ENCODE data around the gene TMA7B. TPM values are rescaled to one million over a fixed set of nuclear protein-coding genes. Genes with fewer than 3 reads are reported as not detected.
"Not testable (repeated sequence)": the region's sequence is repeated elsewhere in the genome, so short reads cannot be mapped to it uniquely, and the experiment has no call there.

TMA7B gene
- total RNA-seq, 1 experiment from 2014 or later = 0.08 TPM

DNA sequence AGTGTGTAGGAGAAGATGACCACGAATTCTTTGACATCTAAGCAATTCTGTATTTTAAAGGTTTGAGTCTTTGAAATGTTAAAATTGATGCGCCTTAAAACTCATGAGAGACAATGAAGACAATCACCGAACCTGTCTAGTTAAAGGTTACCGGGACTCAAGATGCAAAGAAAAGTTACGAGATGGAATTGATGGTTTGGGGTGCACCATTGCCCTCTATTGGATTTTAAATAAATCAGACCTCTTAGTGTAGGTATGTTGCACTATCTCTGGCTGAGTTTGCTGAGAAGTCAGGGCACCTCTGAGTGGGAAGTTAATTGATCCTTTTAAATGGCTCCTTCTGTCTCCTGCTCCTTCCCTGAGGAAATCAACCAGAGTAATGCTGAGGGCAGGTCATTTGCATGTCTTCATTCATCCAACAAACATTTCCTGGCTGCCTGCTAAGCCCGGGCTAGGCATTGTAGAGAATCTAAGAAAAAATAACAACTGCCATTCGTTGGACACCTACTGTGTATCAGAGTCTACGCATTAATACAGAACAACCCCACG, 19.4 kb upstream of the TMA7B start:
- Histone ChIP-seq H3K27ac (no peak overlapping the region), H3K4me1 (no peaks in the 10 kb centered on the region), H3K36me3 (no peaks in the 10 kb centered on the region), H3K27me3 (peaks cover 9% of the 10 kb centered on the region; the same call in 1 of the 2 replicates), H3K9me3 (replicated peaks) (no peaks in the 10 kb centered on the region), H3K4me3 (no peak overlapping the region)
- no peak for DNase-seq

DNA sequence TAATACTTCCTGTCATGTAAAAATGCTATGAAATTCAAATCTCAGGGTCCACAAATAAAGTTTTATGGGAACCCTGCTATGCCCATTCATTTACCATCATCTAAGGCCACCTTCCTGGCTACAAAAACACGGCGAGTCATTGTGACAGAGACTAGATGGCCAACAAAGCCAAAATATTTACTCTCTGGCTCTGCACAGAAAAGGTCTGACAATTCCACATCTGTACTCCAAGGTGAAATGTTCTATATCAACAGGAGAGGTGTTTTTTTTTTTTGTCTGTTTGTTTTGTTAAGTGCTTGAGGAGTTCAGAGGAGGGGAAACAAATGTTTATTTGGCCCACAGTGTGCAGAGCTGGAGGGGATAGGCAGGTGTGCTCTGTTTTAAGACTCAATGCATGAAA, 18.6 kb upstream of the TMA7B start:
- H3K27me3 ChIP-seq = peaks cover 4% of the 10 kb centered on the region; the same call in 1 of the 2 replicates
- H3K9me3 ChIP-seq (replicated peaks) = no peaks in the 10 kb centered on the region
- H3K36me3 ChIP-seq = no peaks in the 10 kb centered on the region
- no peak overlapping the region for H3K27ac ChIP-seq
- H3K4me3 ChIP-seq = no peak overlapping the region
- no peaks in the 10 kb centered on the region for H3K4me1 ChIP-seq
- no peak for DNase-seq

DNA sequence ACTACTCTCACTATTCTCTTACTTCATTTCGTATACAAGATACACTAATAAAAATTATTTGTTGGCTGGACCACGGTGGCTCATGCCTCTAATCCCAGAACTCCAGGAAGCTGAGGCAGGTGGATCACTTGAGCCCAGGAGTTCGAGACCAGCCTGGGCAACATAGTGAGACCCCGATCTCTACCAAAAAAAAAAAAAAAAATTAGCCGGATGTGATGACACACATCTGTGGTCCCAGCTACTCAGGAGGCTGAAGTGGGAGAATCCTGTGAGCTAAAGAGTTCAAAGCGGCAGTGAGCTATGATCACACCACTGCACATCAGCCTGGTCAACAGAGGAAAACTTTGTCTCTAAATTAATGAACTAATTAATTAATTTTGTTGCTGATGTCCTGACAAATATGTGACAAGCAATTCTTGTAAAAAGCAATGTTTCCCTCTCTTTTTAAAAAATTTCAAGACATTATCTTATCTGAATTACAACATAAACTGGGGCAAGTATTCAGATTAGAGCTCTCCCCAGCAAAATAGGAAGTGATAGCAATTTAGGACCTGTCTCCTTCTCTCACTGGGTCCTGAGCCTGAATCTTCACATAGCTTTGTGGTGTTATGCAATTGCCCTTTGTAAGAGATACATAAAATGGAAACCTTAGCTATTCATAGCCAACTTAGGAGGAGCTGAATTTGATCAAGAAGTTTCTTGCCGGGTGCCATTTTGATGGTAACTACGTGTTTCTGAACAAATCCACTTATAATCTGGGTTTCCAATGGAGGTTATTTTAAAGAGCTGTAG, 17.6 kb upstream of the TMA7B start:
- no peak for DNase-seq
- H3K4me3 ChIP-seq = no peak overlapping the region
- H3K9me3 ChIP-seq (replicated peaks) = no peaks in the 10 kb centered on the region
- H3K4me1 ChIP-seq = no peaks in the 10 kb centered on the region
- no peak overlapping the region for H3K27ac ChIP-seq
- no peaks in the 10 kb centered on the region for H3K27me3 ChIP-seq
- no peaks in the 10 kb centered on the region for H3K36me3 ChIP-seq

DNA sequence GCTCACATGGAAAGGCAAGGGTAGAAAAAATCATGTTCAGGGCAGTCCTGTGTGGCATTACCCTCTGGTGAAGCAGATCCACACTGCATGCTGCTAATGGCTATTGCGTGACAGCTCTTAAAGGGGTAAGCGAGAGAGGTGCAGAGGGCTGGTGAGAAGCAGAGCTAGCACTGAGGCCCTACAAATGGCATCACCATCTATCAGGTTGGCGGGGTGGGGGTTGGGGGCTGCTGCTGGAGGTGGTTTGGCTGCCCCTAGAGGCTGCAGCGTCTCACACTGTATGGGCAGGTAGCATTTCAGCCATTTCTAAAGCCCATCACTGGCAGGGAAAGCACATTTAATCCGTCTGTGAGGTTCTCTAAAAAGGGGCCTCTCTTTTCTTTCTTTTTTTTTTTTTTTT, 16.9 kb upstream of the TMA7B start:
- H3K27me3 ChIP-seq = no peaks in the 10 kb centered on the region
- no peak overlapping the region for H3K27ac ChIP-seq
- no peaks in the 10 kb centered on the region for H3K4me1 ChIP-seq
- DNase-seq = no peak
- no peaks in the 10 kb centered on the region for H3K9me3 ChIP-seq (replicated peaks)
- H3K36me3 ChIP-seq = no peaks in the 10 kb centered on the region
- H3K4me3 ChIP-seq = no peak overlapping the region

DNA sequence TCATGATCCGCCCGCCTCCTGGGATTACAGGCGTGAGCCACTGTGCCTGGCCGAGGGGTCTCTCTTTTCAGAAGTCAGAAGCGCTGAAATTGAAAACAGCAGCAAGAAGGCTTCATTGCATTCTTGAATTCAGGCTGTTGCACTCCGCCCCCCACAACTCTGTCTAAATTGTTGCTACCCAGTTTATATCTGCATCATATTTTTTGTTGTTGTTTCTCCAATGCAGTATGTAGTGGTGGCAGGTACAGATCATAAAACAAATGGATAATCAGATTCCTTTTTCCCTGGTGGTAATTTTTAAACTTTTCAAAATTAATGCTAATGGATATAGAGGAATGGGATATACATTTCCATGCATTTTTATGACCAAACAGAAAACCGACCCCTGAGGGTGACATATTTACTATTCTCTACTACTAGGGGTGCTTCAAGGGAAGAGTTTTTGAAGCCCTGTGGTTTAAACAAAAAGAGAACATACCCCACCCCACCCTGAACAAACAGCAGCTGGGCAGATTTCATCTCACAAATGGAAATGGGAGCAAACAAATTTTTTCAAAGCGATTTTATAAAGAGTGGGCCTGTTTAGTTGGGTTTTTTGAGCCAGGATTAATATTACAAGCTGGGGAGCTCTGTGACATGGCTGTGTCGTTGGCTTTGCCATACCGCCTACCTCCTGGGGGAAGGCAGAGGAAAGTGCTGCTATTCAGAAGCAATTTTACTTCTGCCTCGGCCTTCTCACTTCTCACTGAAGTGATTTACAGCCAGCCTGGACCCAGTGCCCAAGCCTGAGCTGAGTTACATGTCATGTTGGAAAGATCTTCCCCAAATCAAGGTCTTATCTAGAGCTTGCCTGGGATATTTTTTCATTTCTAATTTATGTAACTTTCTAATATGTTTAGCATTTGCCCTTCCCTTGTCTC, 16.0 kb upstream of the TMA7B start:
- Histone ChIP-seq H3K4me1 (no peaks in the 10 kb centered on the region), H3K9me3 (replicated peaks) (no peaks in the 10 kb centered on the region), H3K4me3 (no peak overlapping the region), H3K36me3 (no peaks in the 10 kb centered on the region), H3K27me3 (no peaks in the 10 kb centered on the region), H3K27ac (no peak overlapping the region)
- no peak for DNase-seq

DNA sequence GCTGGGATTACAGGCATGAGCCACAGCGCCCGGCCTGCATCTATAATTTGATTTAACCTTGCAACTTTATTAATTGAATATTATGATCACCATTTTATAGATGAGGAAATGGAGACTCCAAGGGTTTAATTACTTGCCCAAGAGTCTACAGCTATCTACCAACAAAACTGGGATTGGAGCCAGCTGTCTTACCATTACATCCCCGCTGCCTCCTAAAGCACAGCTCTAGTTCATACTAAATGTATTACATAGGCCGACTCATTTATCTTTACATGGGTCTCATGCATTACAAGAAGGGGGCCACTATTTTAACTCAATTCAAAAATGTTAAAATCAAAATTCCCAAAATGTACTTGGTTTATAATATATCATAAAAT, 14.1 kb upstream of the TMA7B start:
- no peak for DNase-seq
- H3K9me3 ChIP-seq (replicated peaks) = no peaks in the 10 kb centered on the region
- no peaks in the 10 kb centered on the region for H3K4me1 ChIP-seq
- no peaks in the 10 kb centered on the region for H3K27me3 ChIP-seq
- no peak overlapping the region for H3K4me3 ChIP-seq
- no peak overlapping the region for H3K27ac ChIP-seq
- no peaks in the 10 kb centered on the region for H3K36me3 ChIP-seq

DNA sequence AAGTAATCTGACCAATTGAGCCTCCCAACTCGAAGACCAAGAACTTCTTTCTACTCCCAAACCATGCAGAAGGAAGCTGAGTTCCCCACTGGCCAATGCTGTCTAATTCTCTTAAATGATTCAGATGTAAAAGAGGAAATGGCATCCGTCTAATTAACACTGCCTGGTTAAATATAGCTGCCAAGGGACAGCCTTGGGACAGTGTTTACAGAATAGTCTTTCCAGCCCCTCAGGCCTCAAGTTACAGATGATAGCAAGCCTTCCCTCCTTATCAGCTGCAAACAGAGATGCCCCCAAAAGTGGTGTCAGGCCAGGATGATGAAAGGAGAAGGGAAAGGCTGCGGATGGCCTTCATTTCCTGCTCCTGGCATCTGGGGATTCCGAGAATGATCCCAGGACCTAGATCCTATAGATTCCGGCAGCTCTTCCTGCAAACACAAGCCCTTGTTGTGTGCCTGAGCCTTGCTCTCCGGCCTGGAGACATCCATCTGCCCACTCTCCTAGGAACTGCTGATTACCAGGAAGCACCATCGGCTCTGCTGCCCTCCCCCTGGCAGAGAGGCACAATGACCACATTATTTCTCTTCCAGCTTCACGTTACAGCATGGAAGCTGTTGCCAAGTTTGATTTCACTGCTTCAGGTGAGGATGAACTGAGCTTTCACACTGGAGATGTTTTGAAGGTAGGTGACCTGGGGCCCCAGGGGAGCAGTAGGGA, 13.5 kb upstream of the TMA7B start:
- no peak for DNase-seq
- no peaks in the 10 kb centered on the region for H3K36me3 ChIP-seq
- H3K4me3 ChIP-seq = no peak overlapping the region
- no peaks in the 10 kb centered on the region for H3K4me1 ChIP-seq
- no peak overlapping the region for H3K27ac ChIP-seq
- H3K27me3 ChIP-seq = no peaks in the 10 kb centered on the region
- H3K9me3 ChIP-seq (replicated peaks) = no peaks in the 10 kb centered on the region

DNA sequence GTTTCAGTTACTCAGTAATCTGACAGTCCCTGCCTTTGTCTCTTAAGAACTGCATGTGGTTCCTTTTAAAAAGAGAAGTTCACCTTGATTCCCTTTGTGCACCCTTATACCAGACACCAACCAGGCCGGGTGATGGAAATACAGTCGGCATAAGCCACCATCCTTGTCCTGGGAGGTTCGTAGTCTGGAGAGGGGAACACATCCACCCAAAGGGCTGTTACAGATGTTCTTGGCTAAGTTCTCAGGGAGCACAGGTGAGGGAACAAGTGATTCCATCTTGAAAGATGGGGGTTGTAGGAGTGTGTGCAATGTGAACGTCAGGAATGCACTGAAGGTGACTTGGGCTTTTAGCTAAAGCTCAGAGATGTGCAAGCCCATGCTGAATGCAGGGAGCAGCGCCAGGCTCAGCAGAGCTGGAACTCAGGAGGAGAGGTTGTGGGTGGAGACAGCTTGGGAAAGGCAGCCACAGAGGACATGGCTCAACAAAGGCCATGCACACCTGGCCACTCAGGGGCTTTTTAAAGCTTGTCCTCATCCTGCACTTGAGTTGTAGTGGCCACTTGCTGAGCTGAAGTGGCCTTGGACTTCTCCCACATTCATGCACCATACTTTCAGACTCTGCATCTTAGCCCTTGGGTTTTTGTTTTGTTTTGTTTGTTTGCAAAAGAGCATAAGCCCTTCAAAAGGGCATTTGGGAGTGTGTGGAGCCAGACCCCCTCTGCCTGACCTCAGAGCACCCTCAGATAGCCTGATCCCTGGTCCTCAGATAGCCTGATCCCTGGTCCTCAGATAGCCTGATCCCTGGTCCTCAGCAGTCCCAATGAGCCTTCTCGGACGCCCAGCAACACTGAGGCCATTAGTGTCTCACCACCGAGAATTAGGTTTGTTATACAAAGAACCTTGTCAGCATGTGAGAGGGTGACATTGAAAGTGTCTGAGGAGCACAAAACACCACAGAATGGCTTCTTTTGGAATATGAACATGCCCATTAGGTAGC, 12.7 kb upstream of the TMA7B start:
- no peak for DNase-seq
- Histone ChIP-seq H3K4me1 (no peaks in the 10 kb centered on the region), H3K27me3 (no peaks in the 10 kb centered on the region), H3K4me3 (no peak overlapping the region), H3K27ac (no peak overlapping the region), H3K36me3 (no peaks in the 10 kb centered on the region), H3K9me3 (replicated peaks) (no peaks in the 10 kb centered on the region)

DNA sequence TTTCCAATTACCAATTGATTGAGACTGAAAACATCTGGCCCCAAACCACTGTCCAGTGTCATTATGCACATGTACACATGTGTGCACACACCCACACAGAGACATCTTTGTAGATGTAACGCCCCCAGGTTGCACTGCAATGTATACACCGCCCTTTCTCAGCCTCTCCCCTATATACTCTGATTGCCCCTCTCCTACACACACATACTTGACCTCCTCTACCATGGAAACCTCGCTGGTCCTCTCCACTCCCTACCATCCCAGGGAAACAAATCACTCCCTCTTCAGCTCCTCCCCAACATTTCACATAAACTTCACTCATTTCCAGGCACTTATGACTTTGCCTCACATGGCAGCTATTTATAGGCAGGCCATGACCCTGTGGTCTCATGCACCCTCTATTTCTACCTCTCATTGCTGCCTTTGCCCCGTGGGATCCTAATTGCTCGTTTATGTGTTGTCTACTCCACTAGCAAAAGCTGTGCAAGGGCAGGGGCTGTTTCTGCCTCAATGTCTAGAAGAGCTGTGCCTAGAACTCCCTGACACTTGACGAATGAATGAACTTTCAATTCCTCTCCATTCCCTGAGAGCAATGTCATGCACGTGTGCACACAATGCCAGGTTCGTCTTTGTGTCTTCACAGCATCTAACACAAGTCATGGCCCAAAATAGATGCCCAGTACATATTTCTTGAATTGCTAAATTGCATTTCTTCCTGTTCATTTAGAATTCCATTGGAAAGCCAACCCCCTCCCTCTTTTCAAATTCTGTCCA, 10.0 kb upstream of the TMA7B start:
- H3K4me1 ChIP-seq = no peaks in the 10 kb centered on the region
- H3K27ac ChIP-seq = no peak overlapping the region
- H3K36me3 ChIP-seq = no peaks in the 10 kb centered on the region
- no peaks in the 10 kb centered on the region for H3K27me3 ChIP-seq
- no peaks in the 10 kb centered on the region for H3K9me3 ChIP-seq (replicated peaks)
- no peak for DNase-seq
- no peak overlapping the region for H3K4me3 ChIP-seq

DNA sequence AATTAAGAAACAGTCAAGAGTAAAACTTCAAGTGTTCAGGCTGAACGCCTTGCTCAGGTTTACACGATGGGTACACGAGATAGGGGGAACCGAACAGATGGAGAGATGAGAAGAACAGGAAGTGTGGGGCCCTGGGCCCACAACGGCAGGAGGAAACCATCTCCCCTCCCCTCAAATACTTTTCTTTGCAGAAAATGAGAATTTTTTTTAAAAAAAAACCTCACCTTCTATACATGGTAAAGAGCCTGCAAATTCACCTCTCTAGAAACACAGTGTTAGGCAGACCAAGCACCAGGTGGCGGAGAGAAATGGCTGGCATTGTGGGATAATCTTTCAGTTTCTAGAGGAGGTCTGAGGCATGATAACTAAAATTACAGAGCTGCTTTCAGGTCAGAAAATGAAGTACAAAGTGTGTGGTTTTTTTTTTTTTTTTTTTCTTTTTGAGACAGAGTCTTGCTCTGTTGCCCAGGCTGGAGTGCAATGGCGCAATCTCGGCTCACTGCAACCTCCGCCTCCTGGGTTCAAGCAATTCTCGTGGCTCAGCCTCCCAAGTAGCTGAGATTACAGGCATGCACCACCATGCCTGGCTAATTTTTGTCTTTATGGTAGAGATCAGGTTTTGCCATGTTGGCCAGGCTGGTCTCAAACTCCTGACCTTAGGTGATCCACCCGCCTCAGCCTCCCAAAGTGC, 8.4 kb upstream of the TMA7B start:
- H3K36me3 ChIP-seq; DNase-seq; H3K4me1 ChIP-seq; H3K27me3 ChIP-seq; H3K27ac ChIP-seq; H3K4me3 ChIP-seq; H3K9me3 ChIP-seq (replicated peaks): not testable (repeated sequence)

DNA sequence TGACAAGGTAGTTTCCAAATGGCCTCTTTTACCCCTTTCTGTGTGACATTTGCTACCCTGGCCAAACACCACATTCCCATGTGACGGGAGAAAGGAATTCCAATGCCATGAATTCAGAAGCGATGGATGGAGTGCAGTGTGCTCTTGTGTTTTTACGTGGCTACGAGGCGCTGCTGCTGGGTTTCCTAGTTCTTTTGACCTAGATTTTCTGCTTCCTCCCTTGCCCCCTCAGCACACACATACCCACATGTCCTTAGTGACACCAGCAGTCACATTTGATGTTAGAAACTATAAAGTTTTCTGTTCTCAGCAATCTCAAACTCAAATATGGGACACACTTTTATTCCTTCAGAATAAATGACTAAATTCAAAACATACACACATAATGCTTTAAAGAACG, 7.8 kb upstream of the TMA7B start:
- no peak for DNase-seq
- Histone ChIP-seq H3K27me3 (no peaks in the 10 kb centered on the region), H3K36me3 (no peaks in the 10 kb centered on the region), H3K27ac (no peak overlapping the region), H3K4me1 (no peaks in the 10 kb centered on the region), H3K9me3 (replicated peaks) (no peaks in the 10 kb centered on the region), H3K4me3 (no peak overlapping the region)

DNA sequence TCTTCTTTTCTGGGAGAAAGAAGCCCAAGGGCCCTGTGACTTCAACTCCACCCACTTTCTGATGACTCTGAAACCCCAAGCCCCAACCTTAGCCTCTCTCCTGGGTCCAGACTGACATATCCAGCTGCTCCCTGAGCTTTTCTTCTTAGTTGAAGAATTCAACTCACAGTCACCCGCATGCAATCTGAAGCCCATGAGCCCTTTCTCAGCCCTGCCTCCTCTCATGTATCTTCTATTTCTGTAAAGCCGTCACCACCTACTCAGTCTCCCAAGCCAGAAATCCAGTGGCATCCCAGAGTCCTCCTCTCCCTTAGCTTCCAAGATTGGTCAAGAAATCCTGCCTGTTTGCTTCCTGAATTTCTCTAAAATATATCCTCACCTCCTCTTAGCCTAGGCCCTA, 7.1 kb upstream of the TMA7B start:
- Histone ChIP-seq H3K4me3 (no peak overlapping the region), H3K27me3 (no peaks in the 10 kb centered on the region), H3K36me3 (no peaks in the 10 kb centered on the region), H3K4me1 (no peaks in the 10 kb centered on the region), H3K9me3 (replicated peaks) (no peaks in the 10 kb centered on the region), H3K27ac (no peak overlapping the region)
- no peak for DNase-seq

DNA sequence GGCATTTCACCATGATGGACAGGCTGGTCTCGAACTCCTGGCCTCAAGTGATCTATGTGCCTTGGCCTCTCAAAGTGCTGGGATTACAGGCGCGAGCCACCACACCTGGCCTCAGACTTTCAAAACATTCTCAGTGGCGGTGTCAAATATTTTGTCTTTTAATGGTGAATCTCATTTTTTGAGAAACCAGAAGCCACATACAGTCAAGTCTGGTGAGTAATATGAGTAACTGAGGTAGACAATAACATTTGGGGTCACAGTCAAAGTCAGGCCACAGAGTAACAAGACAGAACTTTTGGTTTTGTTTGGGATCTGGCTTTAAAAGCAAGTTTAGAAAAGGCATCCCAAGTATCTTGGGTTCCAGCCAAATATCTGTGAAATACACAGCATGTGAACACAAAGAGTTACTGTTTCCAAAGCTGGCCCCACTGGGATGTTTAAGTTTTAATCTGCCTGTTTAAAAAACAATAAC, 5.6 kb upstream of the TMA7B start:
- Histone ChIP-seq H3K4me3 (no peak overlapping the region), H3K9me3 (replicated peaks) (no peaks in the 10 kb centered on the region), H3K4me1 (no peaks in the 10 kb centered on the region), H3K27ac (no peak overlapping the region), H3K36me3 (no peaks in the 10 kb centered on the region), H3K27me3 (no peaks in the 10 kb centered on the region)
- DNase-seq = peak in 1 of 2 experiments; percentile 34
